ENCODE measurements around the gene SNX9. TPM values are rescaled to one million over a fixed set of nuclear protein-coding genes. Genes with fewer than 3 reads are reported as not detected.

The SNX9 gene
- polyA plus RNA-seq, 1 donor from 2014 or later: 7.0 TPM

- Histone ChIP-seq H3K27me3 (ENCODE audit: insufficient read depth, low read depth, low read length) (no peaks in the 10 kb centered on the region), H3K9ac (ENCODE audit: low read length) (no peak overlapping the region), H4K20me1 (ENCODE audit: insufficient read depth) (no peaks in the 10 kb centered on the region), H3K4me3 (ENCODE audit: low read length) (no peak overlapping the region), H3K9me3 (ENCODE audit: low read length) (no peaks in the 10 kb centered on the region), H3F3A (ENCODE audit: insufficient read depth, low read length, poor library complexity, severe bottlenecking) (no peaks in the 10 kb centered on the region), H3K27ac (ENCODE audit: low read length) (no peak overlapping the region), H2AFZ (ENCODE audit: low read depth, low read length) (no peak overlapping the region), H3K79me2 (replicated peaks; ENCODE audit: insufficient read depth, low read length) (no peaks in the 10 kb centered on the region), H3K36me3 (ENCODE audit: insufficient read depth, low read length) (no peaks in the 10 kb centered on the region), H3K9me2 (ENCODE audit: insufficient read depth, low read length) (no peaks in the 10 kb centered on the region), H3K4me2 (ENCODE audit: low read length) (no peak overlapping the region)
- no peak for TF ChIP-seq POLR2AphosphoS5 (IDR thresholded peaks at IDR 0.05)
- no peak for TF ChIP-seq REST (IDR thresholded peaks at IDR 0.05; ENCODE audit: borderline replicate concordance)
- TF ChIP-seq RAD21 (conservative IDR thresholded peaks at IDR 0.05): no peak
- TF ChIP-seq EP300 (conservative IDR thresholded peaks at IDR 0.05; ENCODE audit: poor library complexity, severe bottlenecking): no peak
- TF ChIP-seq TAF1 (IDR thresholded peaks at IDR 0.05; ENCODE audit: low read depth): no peak
These were observed 11.4 kb upstream of the SNX9 start for GRCh38 chr6:157811476-157812173.

- TF ChIP-seq CTCF (IDR thresholded peaks at IDR 0.05; ENCODE audit: poor library complexity, severe bottlenecking) (no peak), RAD21 (conservative IDR thresholded peaks at IDR 0.05) (no peak), REST (IDR thresholded peaks at IDR 0.05; ENCODE audit: borderline replicate concordance) (no peak), TAF1 (IDR thresholded peaks at IDR 0.05; ENCODE audit: low read depth) (no peak), POLR2AphosphoS5 (IDR thresholded peaks at IDR 0.05) (no peak), EZH2 (IDR thresholded peaks at IDR 0.05; ENCODE audit: borderline replicate concordance, insufficient read depth, low read length, poor library complexity, severe bottlenecking) (no peak), MXI1 (conservative IDR thresholded peaks at IDR 0.05; ENCODE audit: poor library complexity, severe bottlenecking) (no peak), SMC3 (conservative IDR thresholded peaks at IDR 0.05; ENCODE audit: poor library complexity) (no peak), EP300 (conservative IDR thresholded peaks at IDR 0.05; ENCODE audit: poor library complexity, severe bottlenecking) (no peak)
- Histone ChIP-seq H2AFZ (ENCODE audit: low read depth, low read length) (no peak overlapping the region), H3K4me2 (ENCODE audit: low read length) (no peak overlapping the region), H3K27ac (ENCODE audit: low read length) (no peak overlapping the region), H3K36me3 (ENCODE audit: insufficient read depth, low read length) (no peaks in the 10 kb centered on the region), H3F3A (ENCODE audit: insufficient read depth, low read length, poor library complexity, severe bottlenecking) (no peaks in the 10 kb centered on the region), H3K9ac (ENCODE audit: low read length) (no peak overlapping the region), H3K9me3 (ENCODE audit: low read length) (no peaks in the 10 kb centered on the region), H4K20me1 (ENCODE audit: insufficient read depth) (no peaks in the 10 kb centered on the region), H3K9me2 (ENCODE audit: insufficient read depth, low read length) (no peaks in the 10 kb centered on the region), H3K79me2 (replicated peaks; ENCODE audit: insufficient read depth, low read length) (no peaks in the 10 kb centered on the region), H3K27me3 (ENCODE audit: insufficient read depth, low read depth, low read length) (no peaks in the 10 kb centered on the region), H3K4me3 (ENCODE audit: low read length) (no peak overlapping the region)
These were observed 10.4 kb upstream of the SNX9 start for GRCh38 chr6:157812425-157813171.

All from neural cell (in vitro differentiated cells).